SU-DHL-6 (cell line): Measurements from ENCODE around the gene MRPS2.

Experiments used
- H2AFZ ChIP-seq: fragments of 200-600 bp; sonication (generic); 2 replicates; pipeline ENCODE4 v1.6.1; 2014; ENCODE audit warnings: low read depth, mild to moderate bottlenecking, moderate library complexity, mixed read lengths, antibody characterized with exemption, low read length; ENCODE audit not compliant: severe bottlenecking
- H3F3A ChIP-seq: fragments of 200-600 bp; shearing (Covaris generic); 2 replicates; pipeline ENCODE4 v1.6.0; 2016; ENCODE audit warnings: antibody characterized with exemption, mild to moderate bottlenecking; ENCODE audit not compliant: insufficient read depth
- H3K27ac ChIP-seq: fragments of 200-600 bp; sonication (generic); 2 replicates; pipeline ENCODE4 v1.5.1; 2016; ENCODE audit warnings: low read depth, mild to moderate bottlenecking, low read length, moderate library complexity, mixed read lengths
- H3K27me3 ChIP-seq: fragments of 200-600 bp; sonication (generic), shearing (Covaris generic); 2 replicates; pipeline ENCODE4 v1.6.0; 2014; ENCODE audit warnings: mild to moderate bottlenecking, low read length
- H3K36me3 ChIP-seq: fragments of 200-600 bp; sonication (generic); 2 replicates; pipeline ENCODE4 v1.6.1; 2014; ENCODE audit warnings: mild to moderate bottlenecking, low read length, mixed read lengths
- H3K4me2 ChIP-seq: fragments of 300-600, 200-600 bp; shearing (Covaris generic), sonication (generic); 2 replicates; pipeline ENCODE4 v1.6.0; 2014; ENCODE audit warnings: low read length, low read depth, mild to moderate bottlenecking; ENCODE audit not compliant: poor library complexity, severe bottlenecking
- H3K4me3 ChIP-seq: fragments of 200-600 bp; sonication (generic); 2 replicates; pipeline ENCODE4 v1.5.1; 2014; ENCODE audit warnings: antibody characterized with exemption, low read length, mild to moderate bottlenecking, mixed read lengths; ENCODE audit not compliant: insufficient read depth, poor library complexity, severe bottlenecking
- H3K79me2 ChIP-seq: fragments of 200-600 bp; sonication (generic); 2 replicates; pipeline ENCODE4 v1.6.1; 2014; ENCODE audit warnings: mild to moderate bottlenecking, low read length, moderate library complexity; ENCODE audit not compliant: insufficient read depth
- H3K9ac ChIP-seq: fragments of 200-600 bp; sonication (generic); 2 replicates; pipeline ENCODE4 v1.7.0; 2014; ENCODE audit warnings: mild to moderate bottlenecking, low read length
- H3K9me2 ChIP-seq: fragments of 200-600 bp; sonication (generic); replicated peaks from 2 replicates; pipeline ENCODE4 v1.6.1; 2014; ENCODE audit warnings: low read length; ENCODE audit not compliant: insufficient read depth
- H3K9me3 ChIP-seq: fragments of 200-600 bp; sonication (generic); 2 replicates; pipeline ENCODE4 v1.6.1; 2014; ENCODE audit warnings: low read length, mixed read lengths; ENCODE audit not compliant: insufficient read depth
- H4K20me1 ChIP-seq: fragments of 200-600 bp; sonication (generic); 2 replicates; pipeline ENCODE4 v1.6.1; 2014; ENCODE audit warnings: low read depth, mild to moderate bottlenecking, antibody characterized with exemption, low read length, moderate library complexity, mixed read lengths
- EZH2phosphoT487 ChIP-seq: fragments of 200-600 bp; sonication (generic), shearing (Covaris generic); conservative IDR thresholded peaks from 2 replicates; pipeline ENCODE4 v1.6.1; 2018; ENCODE audit warnings: mild to moderate bottlenecking, antibody characterized with exemption, low read length, moderate library complexity, mixed read lengths
- TF ChIP-seq, protein P1 (sequence below): fragments of 200-600 bp; sonication (generic); IDR thresholded peaks from one replicate; pipeline ENCODE4 v1.5.1; 2017; ENCODE audit warnings: antibody characterized with exemption, mild to moderate bottlenecking, low read length, moderate library complexity; ENCODE audit not compliant: insufficient read depth, poor library complexity, severe bottlenecking

Gene MRPS2

DNA sequence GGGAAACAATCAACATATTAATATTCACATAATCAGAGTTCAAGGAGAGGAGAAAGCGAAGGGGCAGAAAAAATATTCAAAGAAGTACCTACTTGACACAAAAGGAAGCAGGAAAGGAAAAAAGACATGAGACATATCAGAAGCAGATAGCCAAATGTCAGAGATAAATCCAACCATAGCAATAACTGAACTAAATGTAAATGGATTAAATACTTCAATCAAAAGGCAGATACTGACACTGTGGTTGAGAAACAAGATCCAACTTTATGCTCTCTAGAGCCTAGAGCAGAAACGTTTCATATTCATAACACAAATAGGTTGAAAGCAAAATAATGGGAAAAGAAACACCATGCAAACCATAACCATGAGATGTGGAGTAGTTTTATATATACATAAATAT, 9.0 kb downstream of the MRPS2 start:
- Histone ChIP-seq H3K36me3 (no peaks in the 10 kb centered on the region), H3K4me3 (no peak overlapping the region), H3K9me3 (no peaks in the 10 kb centered on the region), H3F3A (no peaks in the 10 kb centered on the region), H3K9ac (no peak overlapping the region), H3K79me2 (no peaks in the 10 kb centered on the region), H4K20me1 (no peaks in the 10 kb centered on the region; the same call in 1 of the 2 replicates), H2AFZ (no peak overlapping the region), H3K27me3 (no peaks in the 10 kb centered on the region), H3K9me2 (no peaks in the 10 kb centered on the region), H3K27ac (no peak overlapping the region), H3K4me2 (no peak overlapping the region)
- no peak for TF ChIP-seq EZH2phosphoT487
- TF ChIP-seq, protein P1, sequence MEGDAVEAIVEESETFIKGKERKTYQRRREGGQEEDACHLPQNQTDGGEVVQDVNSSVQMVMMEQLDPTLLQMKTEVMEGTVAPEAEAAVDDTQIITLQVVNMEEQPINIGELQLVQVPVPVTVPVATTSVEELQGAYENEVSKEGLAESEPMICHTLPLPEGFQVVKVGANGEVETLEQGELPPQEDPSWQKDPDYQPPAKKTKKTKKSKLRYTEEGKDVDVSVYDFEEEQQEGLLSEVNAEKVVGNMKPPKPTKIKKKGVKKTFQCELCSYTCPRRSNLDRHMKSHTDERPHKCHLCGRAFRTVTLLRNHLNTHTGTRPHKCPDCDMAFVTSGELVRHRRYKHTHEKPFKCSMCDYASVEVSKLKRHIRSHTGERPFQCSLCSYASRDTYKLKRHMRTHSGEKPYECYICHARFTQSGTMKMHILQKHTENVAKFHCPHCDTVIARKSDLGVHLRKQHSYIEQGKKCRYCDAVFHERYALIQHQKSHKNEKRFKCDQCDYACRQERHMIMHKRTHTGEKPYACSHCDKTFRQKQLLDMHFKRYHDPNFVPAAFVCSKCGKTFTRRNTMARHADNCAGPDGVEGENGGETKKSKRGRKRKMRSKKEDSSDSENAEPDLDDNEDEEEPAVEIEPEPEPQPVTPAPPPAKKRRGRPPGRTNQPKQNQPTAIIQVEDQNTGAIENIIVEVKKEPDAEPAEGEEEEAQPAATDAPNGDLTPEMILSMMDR, result no peak

DNA sequence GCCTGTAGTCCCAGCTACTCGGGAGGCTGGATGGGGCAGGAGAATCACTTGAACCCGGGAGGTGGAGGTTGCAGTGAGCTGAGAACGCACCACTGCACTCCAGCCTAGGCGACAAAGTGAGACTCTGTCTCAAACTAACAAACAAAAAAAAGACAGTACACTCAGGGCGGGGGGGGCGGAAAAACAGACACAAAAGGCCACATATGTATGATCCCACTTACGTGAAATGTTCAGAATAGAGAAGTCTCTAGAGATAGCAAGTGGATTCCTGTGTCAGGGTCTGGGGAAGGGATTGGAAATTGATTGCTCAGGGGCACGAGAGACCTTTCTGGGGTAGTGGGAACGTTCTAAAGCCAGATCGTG, 11.7 kb downstream of the MRPS2 start:
- Histone ChIP-seq H2AFZ (no peak overlapping the region), H3F3A (no peaks in the 10 kb centered on the region), H3K9me3 (no peaks in the 10 kb centered on the region), H4K20me1 (no peaks in the 10 kb centered on the region), H3K36me3 (no peaks in the 10 kb centered on the region), H3K4me3 (no peak overlapping the region), H3K27me3 (no peaks in the 10 kb centered on the region), H3K4me2 (no peak overlapping the region), H3K79me2 (no peaks in the 10 kb centered on the region), H3K9ac (no peak overlapping the region), H3K9me2 (no peaks in the 10 kb centered on the region), H3K27ac (no peak overlapping the region)
- TF ChIP-seq, protein P1, result no peak
- no peak for TF ChIP-seq EZH2phosphoT487

DNA sequence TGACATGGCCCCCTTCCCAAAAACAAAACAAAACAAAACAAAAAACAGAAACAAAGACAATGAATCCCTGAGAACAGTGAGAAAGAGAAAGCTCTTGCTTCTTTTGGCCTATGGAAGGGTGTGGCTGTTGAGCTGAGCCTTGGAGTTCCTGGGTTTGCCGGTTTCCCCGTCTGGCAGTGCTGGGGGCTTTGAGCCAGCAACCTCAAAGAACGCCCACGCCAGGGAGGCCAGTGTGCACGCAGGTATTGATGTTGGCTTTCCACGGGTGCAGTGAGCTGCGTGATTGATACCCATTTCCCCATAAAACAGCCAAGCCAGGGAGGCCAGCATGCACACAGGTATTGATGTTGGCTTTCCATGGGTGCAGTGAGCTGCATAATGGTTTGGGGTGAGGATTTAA, 12.4 kb downstream of the MRPS2 start:
- TF ChIP-seq, protein P1, result no peak
- no peak for TF ChIP-seq EZH2phosphoT487
- Histone ChIP-seq H4K20me1 (no peaks in the 10 kb centered on the region), H3K9me2 (no peaks in the 10 kb centered on the region), H3K36me3 (no peaks in the 10 kb centered on the region), H3F3A (no peaks in the 10 kb centered on the region), H3K9ac (no peak overlapping the region), H3K4me2 (no peak overlapping the region), H3K4me3 (no peak overlapping the region), H3K79me2 (no peaks in the 10 kb centered on the region), H2AFZ (no peak overlapping the region), H3K9me3 (no peaks in the 10 kb centered on the region), H3K27ac (no peak overlapping the region), H3K27me3 (no peaks in the 10 kb centered on the region)
